Measurements from ENCODE around the gene CDH4.

The CDH4 gene

GRCh38 chr20:61588411-61589385 is 336.6 kb downstream of the CDH4 start:
- Histone ChIP-seq H3K9me3 (no peaks in the 10 kb centered on the region), H3K27me3 (no peaks in the 10 kb centered on the region), H3K4me1 (ENCODE audit: control insufficient read depth in 1 of 2, insufficient read depth in 1 of 2, low read depth in 1 of 2, low read length in 1 of 2) (no peaks in the 10 kb centered on the region), H3K36me3 (no peaks in the 10 kb centered on the region), H3K4me3 (ENCODE audit: low read depth in 1 of 2, low read length in 1 of 2) (no peak overlapping the region), H3K27ac (no peak overlapping the region)
- TF ChIP-seq, protein P1, sequence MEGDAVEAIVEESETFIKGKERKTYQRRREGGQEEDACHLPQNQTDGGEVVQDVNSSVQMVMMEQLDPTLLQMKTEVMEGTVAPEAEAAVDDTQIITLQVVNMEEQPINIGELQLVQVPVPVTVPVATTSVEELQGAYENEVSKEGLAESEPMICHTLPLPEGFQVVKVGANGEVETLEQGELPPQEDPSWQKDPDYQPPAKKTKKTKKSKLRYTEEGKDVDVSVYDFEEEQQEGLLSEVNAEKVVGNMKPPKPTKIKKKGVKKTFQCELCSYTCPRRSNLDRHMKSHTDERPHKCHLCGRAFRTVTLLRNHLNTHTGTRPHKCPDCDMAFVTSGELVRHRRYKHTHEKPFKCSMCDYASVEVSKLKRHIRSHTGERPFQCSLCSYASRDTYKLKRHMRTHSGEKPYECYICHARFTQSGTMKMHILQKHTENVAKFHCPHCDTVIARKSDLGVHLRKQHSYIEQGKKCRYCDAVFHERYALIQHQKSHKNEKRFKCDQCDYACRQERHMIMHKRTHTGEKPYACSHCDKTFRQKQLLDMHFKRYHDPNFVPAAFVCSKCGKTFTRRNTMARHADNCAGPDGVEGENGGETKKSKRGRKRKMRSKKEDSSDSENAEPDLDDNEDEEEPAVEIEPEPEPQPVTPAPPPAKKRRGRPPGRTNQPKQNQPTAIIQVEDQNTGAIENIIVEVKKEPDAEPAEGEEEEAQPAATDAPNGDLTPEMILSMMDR (IDR thresholded peaks at IDR 0.05) = no peak

GRCh38 chr20:61590236-61590635 is 338.2 kb downstream of the CDH4 start:
- H3K4me1 ChIP-seq (ENCODE audit: control insufficient read depth in 1 of 2, insufficient read depth in 1 of 2, low read depth in 1 of 2, low read length in 1 of 2) = no peaks in the 10 kb centered on the region
- H3K27me3 ChIP-seq = no peaks in the 10 kb centered on the region
- no peaks in the 10 kb centered on the region for H3K9me3 ChIP-seq
- no peaks in the 10 kb centered on the region for H3K36me3 ChIP-seq
- H3K4me3 ChIP-seq (ENCODE audit: low read depth in 1 of 2, low read length in 1 of 2) = no peak overlapping the region
- TF ChIP-seq, protein P1 (IDR thresholded peaks at IDR 0.05) = no peak
- H3K27ac ChIP-seq = no peak overlapping the region

DNA sequence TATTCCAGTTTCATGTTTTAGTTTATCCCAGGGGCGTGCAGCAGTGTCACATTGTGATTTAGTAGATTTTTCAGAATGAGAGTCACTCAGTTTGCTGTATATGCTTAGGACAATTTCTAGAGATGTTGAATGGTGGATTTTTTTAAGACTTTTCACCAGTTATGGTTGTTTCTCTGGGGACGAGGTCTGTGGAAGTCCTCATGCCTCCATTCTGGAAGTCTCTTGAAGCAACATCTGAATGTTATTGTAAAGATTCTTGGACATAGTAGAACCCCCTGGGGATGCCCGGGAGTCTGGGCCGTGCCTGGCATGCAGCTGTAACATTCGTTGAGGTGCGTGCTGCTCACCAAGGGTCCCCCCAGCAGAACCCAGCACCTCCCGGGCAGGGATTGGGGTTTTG is 341.5 kb downstream of the CDH4 start:
- H3K36me3 ChIP-seq = no peaks in the 10 kb centered on the region

GRCh38 chr20:61594198-61594597 is 342.1 kb downstream of the CDH4 start:
- Histone ChIP-seq H3K27me3 (no peaks in the 10 kb centered on the region), H3K36me3 (no peaks in the 10 kb centered on the region), H3K9me3 (no peaks in the 10 kb centered on the region), H3K4me1 (ENCODE audit: control insufficient read depth in 1 of 2, insufficient read depth in 1 of 2, low read depth in 1 of 2, low read length in 1 of 2) (no peaks in the 10 kb centered on the region), H3K27ac (no peak overlapping the region), H3K4me3 (ENCODE audit: low read depth in 1 of 2, low read length in 1 of 2) (no peak overlapping the region)
- TF ChIP-seq, protein P1 (IDR thresholded peaks at IDR 0.05) = no peak

More for the DNA sequence above, 341.5 kb downstream of the CDH4 start:
- H3K27ac ChIP-seq = no peak overlapping the region
- H3K27me3 ChIP-seq = no peaks in the 10 kb centered on the region
- TF ChIP-seq, protein P1 (IDR thresholded peaks at IDR 0.05) = no peak
- H3K9me3 ChIP-seq = no peaks in the 10 kb centered on the region
- H3K4me3 ChIP-seq (ENCODE audit: low read depth in 1 of 2, low read length in 1 of 2) = no peak overlapping the region
- no peaks in the 10 kb centered on the region for H3K4me1 ChIP-seq (ENCODE audit: control insufficient read depth in 1 of 2, insufficient read depth in 1 of 2, low read depth in 1 of 2, low read length in 1 of 2)

DNA sequence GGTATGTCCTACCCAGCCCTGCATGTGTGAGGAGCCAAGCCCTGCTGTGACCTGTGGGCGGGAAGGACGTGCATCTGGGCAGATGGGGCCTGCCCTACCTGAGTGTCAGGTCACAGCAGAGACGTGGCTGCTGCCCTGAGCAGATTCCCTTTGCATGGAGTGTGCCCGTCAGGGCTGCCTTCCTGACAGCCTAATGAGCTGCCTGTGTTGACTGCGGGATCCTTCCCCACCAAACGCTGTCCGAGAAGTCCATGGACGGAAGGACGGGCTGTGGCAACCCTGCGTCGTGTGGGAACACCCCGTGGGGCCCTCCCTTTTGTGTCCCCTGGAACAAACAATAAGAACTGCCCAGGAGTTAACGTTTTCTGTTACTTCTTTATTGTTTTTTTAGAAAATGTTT is 343.2 kb downstream of the CDH4 start:
- TF ChIP-seq, protein P1 (IDR thresholded peaks at IDR 0.05) = no peak
- H3K27ac ChIP-seq = no peak overlapping the region
- no peaks in the 10 kb centered on the region for H3K27me3 ChIP-seq
- H3K4me1 ChIP-seq (ENCODE audit: control insufficient read depth in 1 of 2, insufficient read depth in 1 of 2, low read depth in 1 of 2, low read length in 1 of 2) = no peaks in the 10 kb centered on the region
- no peaks in the 10 kb centered on the region for H3K9me3 ChIP-seq
- no peak overlapping the region for H3K4me3 ChIP-seq (ENCODE audit: low read depth in 1 of 2, low read length in 1 of 2)
- no peaks in the 10 kb centered on the region for H3K36me3 ChIP-seq
